HFFc6 (cell line): ENCODE data around the gene AFF4. TPM values are rescaled to one million over a fixed set of nuclear protein-coding genes. Genes with fewer than 3 reads are reported as not detected.

Experiments used
- DNase-seq: peaks from one replicate; pipeline ENCODE4 v3.0.0-alpha.2; 2018
- H3K27ac Mint-ChIP-seq: 2 replicates; pipeline ENCODE4 v1.8.0; 2020; ENCODE audit warnings: mild to moderate bottlenecking, mixed read lengths
- H3K27me3 Mint-ChIP-seq: 2 replicates; pipeline ENCODE4 v1.8.0; 2021; ENCODE audit warnings: mild to moderate bottlenecking, moderate library complexity, mixed read lengths; ENCODE audit not compliant: insufficient read depth
- H3K36me3 Mint-ChIP-seq: 2 replicates; pipeline ENCODE4 v1.8.0; 2021; ENCODE audit warnings: low read depth, mixed read lengths
- H3K4me1 Mint-ChIP-seq: 2 replicates; pipeline ENCODE4 v1.8.0; 2020; ENCODE audit warnings: low read depth, mixed read lengths
- H3K4me3 Mint-ChIP-seq: 2 replicates; pipeline ENCODE4 v1.8.0; 2020; ENCODE audit warnings: mild to moderate bottlenecking, moderate library complexity, mixed read lengths
- H3K9me3 Mint-ChIP-seq: 2 replicates; pipeline ENCODE4 v1.8.0; 2020; ENCODE audit warnings: mild to moderate bottlenecking, mixed read lengths
- total RNA-seq, 6 experiments: library from RNA; stranded (reverse); fragmentation: NEBNext Ultra II Directional; extraction: Animal tissue kit (Norgen Biotek cat#: 25700); gene quantifications; 2 replicates in 1 of 6; 3 replicates in 5 of 6; pipeline ENCODE4 v1.2.3, GENCODE V29; 2021
- TF ChIP-seq, protein P1 (sequence below): fragments of 200-600 bp; sonication (generic); IDR thresholded peaks from 2 replicates; pipeline ENCODE4 v1.5.0; 2021; ENCODE audit warnings: antibody characterized with exemption, mild to moderate bottlenecking

Gene AFF4
- total RNA-seq, 6 experiments from 2014 or later = 81.1 to 92.5 (median 87.6) TPM

DNA sequence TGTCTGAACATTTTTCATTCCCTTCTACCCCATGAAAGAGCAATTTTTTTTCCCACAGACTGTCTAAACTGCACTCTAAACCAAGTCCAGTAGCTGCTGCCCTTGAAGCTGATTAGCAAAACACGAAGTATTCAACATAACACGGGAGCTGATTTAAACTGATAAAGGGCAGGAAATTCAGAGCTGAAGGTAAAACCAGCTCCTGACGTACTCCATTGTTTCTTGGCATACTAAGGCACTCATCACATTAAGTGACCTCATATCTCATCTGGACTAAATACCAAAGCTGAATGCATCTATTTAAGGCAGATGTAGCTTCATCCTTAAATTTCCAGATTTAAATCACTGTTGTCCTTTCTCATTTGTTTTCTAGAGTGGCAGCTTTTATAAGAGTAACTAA is 109.1 kb downstream of the AFF4 start:
- TF ChIP-seq, protein P1, sequence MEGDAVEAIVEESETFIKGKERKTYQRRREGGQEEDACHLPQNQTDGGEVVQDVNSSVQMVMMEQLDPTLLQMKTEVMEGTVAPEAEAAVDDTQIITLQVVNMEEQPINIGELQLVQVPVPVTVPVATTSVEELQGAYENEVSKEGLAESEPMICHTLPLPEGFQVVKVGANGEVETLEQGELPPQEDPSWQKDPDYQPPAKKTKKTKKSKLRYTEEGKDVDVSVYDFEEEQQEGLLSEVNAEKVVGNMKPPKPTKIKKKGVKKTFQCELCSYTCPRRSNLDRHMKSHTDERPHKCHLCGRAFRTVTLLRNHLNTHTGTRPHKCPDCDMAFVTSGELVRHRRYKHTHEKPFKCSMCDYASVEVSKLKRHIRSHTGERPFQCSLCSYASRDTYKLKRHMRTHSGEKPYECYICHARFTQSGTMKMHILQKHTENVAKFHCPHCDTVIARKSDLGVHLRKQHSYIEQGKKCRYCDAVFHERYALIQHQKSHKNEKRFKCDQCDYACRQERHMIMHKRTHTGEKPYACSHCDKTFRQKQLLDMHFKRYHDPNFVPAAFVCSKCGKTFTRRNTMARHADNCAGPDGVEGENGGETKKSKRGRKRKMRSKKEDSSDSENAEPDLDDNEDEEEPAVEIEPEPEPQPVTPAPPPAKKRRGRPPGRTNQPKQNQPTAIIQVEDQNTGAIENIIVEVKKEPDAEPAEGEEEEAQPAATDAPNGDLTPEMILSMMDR = no peak
- peaks cover 8% of the 10 kb centered on the region for H3K27me3 Mint-ChIP-seq
- no peak overlapping the region for H3K4me3 Mint-ChIP-seq
- H3K36me3 Mint-ChIP-seq = no peaks in the 10 kb centered on the region
- H3K27ac Mint-ChIP-seq = peak overlapping the region; percentile 14; the same call in 1 of the 2 replicates
- DNase-seq = no peak
- peaks cover 19% of the 10 kb centered on the region for H3K4me1 Mint-ChIP-seq
- H3K9me3 Mint-ChIP-seq = no peaks in the 10 kb centered on the region

- no peak overlapping the region for H3K27ac Mint-ChIP-seq
- H3K4me1 Mint-ChIP-seq = peaks cover 19% of the 10 kb centered on the region
- peaks cover 8% of the 10 kb centered on the region for H3K27me3 Mint-ChIP-seq
- TF ChIP-seq, protein P1 = no peak
- H3K4me3 Mint-ChIP-seq = no peak overlapping the region
- DNase-seq = no peak
- H3K36me3 Mint-ChIP-seq = no peaks in the 10 kb centered on the region
- no peaks in the 10 kb centered on the region for H3K9me3 Mint-ChIP-seq
Measured at GRCh38 chr5:132853790-132854189, 109.6 kb downstream of the AFF4 start.

- no peaks in the 10 kb centered on the region for H3K9me3 Mint-ChIP-seq
- TF ChIP-seq, protein P1 = no peak
- H3K27ac Mint-ChIP-seq = no peak overlapping the region
- H3K36me3 Mint-ChIP-seq = no peaks in the 10 kb centered on the region
- H3K27me3 Mint-ChIP-seq = peaks cover 8% of the 10 kb centered on the region
- DNase-seq = no peak
- H3K4me1 Mint-ChIP-seq = peaks cover 19% of the 10 kb centered on the region
- H3K4me3 Mint-ChIP-seq = no peak overlapping the region
Measured at GRCh38 chr5:132853323-132853722, 110.1 kb downstream of the AFF4 start.

- DNase-seq = peak; percentile 25
- Mint-ChIP-seq H3K4me3 (peak overlapping the region; percentile 12; the same call in 1 of the 2 replicates), H3K9me3 (no peaks in the 10 kb centered on the region), H3K27ac (no peak overlapping the region), H3K36me3 (no peaks in the 10 kb centered on the region), H3K27me3 (no peaks in the 10 kb centered on the region; the same call in 1 of the 2 replicates), H3K4me1 (peaks cover 19% of the 10 kb centered on the region)
- TF ChIP-seq, protein P1 = no peak
Measured at GRCh38 chr5:132850066-132850465, 113.4 kb downstream of the AFF4 start.

GRCh38 chr5:132849347-132849746 is 114.1 kb downstream of the AFF4 start:
- no peaks in the 10 kb centered on the region for H3K36me3 Mint-ChIP-seq
- peaks cover 14% of the 10 kb centered on the region for H3K4me1 Mint-ChIP-seq
- H3K27ac Mint-ChIP-seq = no peak overlapping the region
- H3K4me3 Mint-ChIP-seq = no peak overlapping the region
- no peaks in the 10 kb centered on the region for H3K9me3 Mint-ChIP-seq
- no peaks in the 10 kb centered on the region; the same call in 1 of the 2 replicates for H3K27me3 Mint-ChIP-seq
- no peak for DNase-seq
- TF ChIP-seq, protein P1 = no peak

DNA sequence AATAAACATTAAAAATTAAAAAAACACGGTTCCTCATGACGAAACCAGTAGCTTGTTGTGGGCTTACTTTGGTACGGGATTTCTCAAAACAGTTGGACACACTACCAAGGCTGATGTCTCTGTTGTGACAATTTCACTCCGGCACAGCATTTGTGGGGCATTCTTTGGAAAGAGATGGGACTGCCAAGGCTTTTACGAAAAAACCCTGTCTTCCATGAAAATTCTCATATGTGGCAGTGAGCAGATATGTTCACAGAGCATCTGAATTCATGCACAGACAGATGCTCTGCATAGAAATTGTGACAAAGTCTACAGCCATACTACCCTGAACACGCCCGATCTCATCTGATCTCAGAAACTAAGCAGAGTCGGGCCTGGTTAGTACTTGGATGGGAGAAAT is 115.2 kb downstream of the AFF4 start:
- no peak for DNase-seq
- H3K9me3 Mint-ChIP-seq = no peaks in the 10 kb centered on the region
- H3K36me3 Mint-ChIP-seq = no peaks in the 10 kb centered on the region
- no peaks in the 10 kb centered on the region; the same call in 1 of the 2 replicates for H3K27me3 Mint-ChIP-seq
- H3K27ac Mint-ChIP-seq = no peak overlapping the region
- TF ChIP-seq, protein P1 = no peak
- H3K4me1 Mint-ChIP-seq = peaks cover 9% of the 10 kb centered on the region
- no peak overlapping the region for H3K4me3 Mint-ChIP-seq
